ENCODE data around the gene STAT3. TPM values are rescaled to one million over a fixed set of nuclear protein-coding genes. Genes with fewer than 3 reads are reported as not detected.
A peak's percentile ranks its signal among the peaks of the same experiment; 100 is the strongest.

Gene STAT3
- total and polyA plus RNA-seq, 9 of the 15 experiments (the other 6 are each of a cell fraction or from before 2014, with no cell fraction given), result 90.0 to 179 (median 114) TPM

GRCh38 chr17:42421507-42422338 is 33.5 kb upstream of the STAT3 start (continued):
- TF ChIP-seq JUND (IDR thresholded peaks at IDR 0.05; ENCODE audit: borderline replicate concordance, low read depth, low read length), result peak; percentile 66
- 0 out of 3 replicates have a peak, but pooled peaks have one; percentile 21 for TF ChIP-seq JUND (tag; IDR thresholded peaks at IDR 0.05; ENCODE audit: borderline replicate concordance, low read depth, low read length)
- TF ChIP-seq NFXL1 (CRISPR knock-in tag; IDR thresholded peaks at IDR 0.05), result no peak
- TF ChIP-seq WHSC1 (IDR thresholded peaks at IDR 0.05; ENCODE audit: low read length), result no peak
- TF ChIP-seq TEAD1 (CRISPR knock-in tag; IDR thresholded peaks at IDR 0.05), result no peak
- TF ChIP-seq USF2 (CRISPR knock-in tag; IDR thresholded peaks at IDR 0.05), result no peak
- no peak for TF ChIP-seq MXI1 (IDR thresholded peaks at IDR 0.05; ENCODE audit: low read depth, low read length)
- no peak for TF ChIP-seq ZBTB33 (CRISPR knock-in tag; IDR thresholded peaks at IDR 0.05)
- TF ChIP-seq NELFE (IDR thresholded peaks at IDR 0.05; ENCODE audit: insufficient read depth, insufficient read length), result no peak
- TF ChIP-seq NFRKB (IDR thresholded peaks at IDR 0.05; ENCODE audit: low read depth), result no peak
- TF ChIP-seq HMBOX1 (IDR thresholded peaks at IDR 0.05), result no peak
- TF ChIP-seq NKRF (IDR thresholded peaks at IDR 0.05; ENCODE audit: borderline replicate concordance), result no peak
- TF ChIP-seq UBTF (IDR thresholded peaks at IDR 0.05; ENCODE audit: borderline replicate concordance in 1 of 2, low read depth in 2 of 2, low read length in 2 of 2), result 0 out of 4 replicates have a peak, but pooled peaks of 1 of the 2 experiments have one; percentile 5
- no peak for TF ChIP-seq BDP1 (IDR thresholded peaks at IDR 0.05; ENCODE audit: insufficient read depth, insufficient read length)
- no peak for TF ChIP-seq NEUROD1 (IDR thresholded peaks at IDR 0.05; ENCODE audit: borderline replicate concordance, low read depth, low read length, partially characterized antibody)
- no peak for TF ChIP-seq HBP1 (CRISPR knock-in tag; IDR thresholded peaks at IDR 0.05)
- TF ChIP-seq THRAP3 (IDR thresholded peaks at IDR 0.05; ENCODE audit: borderline replicate concordance), result no peak
